ENCODE data around the gene SLC38A9. TPM values are rescaled to one million over a fixed set of nuclear protein-coding genes. Genes with fewer than 3 reads are reported as not detected.
A peak's percentile ranks its signal among the peaks of the same experiment; 100 is the strongest.
"Not testable (repeated sequence)": the region's sequence is repeated elsewhere in the genome, so short reads cannot be mapped to it uniquely, and the experiment has no call there.

SLC38A9 gene
- total RNA-seq, 1 donor from 2014 or later: 101 TPM

DNA sequence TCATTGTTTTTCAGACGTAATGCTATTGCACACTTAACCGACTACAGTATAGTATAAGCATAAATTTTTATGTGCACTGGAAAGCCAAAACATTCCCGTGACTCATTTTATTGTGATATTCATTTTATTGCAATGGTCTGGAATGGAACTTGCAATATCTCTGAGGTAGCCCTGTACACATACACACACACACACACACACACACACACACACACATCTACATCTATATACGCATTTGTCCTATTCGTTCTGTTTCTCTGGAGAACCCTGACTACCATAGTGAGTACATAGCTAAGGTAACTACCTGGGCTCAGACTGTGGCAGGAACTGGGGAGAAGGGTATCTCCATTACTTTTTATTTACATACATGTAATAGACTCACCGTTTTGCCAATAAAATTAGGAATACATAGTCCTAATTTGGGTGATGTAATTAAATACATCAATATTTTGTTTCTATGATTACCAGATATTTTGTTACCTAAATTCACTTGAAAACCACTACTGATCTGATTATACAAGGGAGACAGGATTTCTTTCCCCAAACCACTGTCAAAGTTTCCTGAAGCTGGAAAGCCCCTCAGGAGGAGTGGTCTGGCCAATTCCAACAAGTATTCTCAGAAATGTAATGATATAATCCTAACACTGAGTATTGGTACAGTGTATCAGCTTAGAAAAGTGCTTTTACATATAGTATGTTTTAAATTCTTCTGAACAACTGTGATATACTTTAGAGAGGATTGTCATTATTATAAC, 103.4 kb downstream of the SLC38A9 start:
- no peak for DNase-seq

DNA sequence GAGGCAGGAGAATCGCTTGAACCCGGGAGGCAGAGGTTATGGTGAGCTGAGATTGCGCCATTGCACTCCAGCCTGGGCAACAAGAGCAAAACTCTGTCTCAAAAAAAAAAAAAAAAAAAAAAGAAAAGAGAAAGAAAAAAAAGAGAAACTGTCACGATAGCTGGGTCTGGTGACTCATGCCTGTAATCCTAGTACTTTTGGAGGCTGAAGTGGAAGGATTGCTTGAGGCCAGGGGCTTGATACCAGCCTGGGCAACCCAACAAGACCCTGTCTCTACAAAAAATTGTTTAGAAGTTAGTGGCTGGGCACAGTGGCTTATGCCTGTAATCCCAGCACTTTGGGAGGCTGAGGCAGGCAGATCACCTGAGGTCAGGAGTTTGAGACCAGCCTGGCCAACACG, 104.8 kb downstream of the SLC38A9 start:
- DNase-seq: not testable (repeated sequence)

DNA sequence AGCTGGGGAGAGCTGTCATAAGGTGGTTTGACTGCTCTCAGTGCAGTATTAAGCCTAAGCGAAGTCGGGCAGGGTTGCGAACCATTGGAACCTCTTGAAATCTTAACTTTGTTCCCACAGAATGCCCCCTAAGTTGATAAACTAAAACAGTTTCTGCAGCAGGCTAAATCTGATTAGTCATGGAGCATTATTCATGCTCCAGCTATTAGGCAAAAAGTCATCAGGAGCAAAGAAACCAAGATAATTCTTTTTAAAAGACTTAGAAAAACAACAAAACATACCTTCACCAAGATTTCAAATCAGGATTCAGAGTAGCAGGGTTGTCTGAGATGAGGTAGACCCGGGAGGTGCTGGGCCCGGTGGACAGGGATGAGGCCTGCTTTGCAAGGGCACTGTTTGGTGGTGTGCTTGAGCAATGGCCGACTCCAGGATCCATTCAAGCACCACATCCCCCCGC, 107.5 kb downstream of the SLC38A9 start:
- no peak for DNase-seq

DNA sequence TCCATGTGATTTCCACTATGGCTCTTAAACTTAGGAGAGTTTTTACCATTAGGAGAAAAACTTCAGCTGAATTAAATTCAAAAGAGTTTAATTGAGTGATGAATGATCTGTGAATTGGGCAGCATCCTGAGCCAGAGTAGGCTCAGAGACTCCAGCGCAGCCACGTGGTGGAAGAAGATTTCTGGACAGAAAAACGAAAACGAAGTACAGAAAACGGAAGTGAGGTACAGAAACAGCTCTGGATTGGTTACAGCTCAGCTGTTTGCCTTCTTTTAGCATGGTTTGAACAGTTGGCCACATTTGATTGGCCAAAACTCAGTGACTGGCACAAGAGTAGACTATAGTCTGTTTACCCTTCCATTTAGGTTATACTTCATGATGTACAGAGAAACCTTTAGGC, 108.2 kb downstream of the SLC38A9 start:
- DNase-seq: peak; percentile 15

DNA sequence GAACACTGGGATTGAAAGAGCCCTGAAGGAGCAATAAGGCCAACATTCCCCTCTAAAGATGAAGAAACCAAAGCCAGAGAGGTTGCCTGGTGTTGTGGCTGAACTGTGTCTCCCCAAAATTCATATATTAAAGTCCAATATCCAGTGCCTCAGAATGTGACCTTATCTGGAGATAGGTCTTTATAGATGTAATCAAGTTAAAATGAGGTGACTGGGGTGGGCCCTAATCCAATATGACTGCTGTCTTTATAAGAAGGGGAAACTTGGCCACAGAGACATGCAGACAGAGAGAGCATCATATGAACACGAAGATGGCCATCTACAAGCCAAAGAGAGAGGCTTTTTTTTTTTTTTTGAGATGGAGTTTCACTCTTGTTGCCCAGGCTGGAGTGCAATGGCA, 110.5 kb downstream of the SLC38A9 start:
- no peak for DNase-seq

DNA sequence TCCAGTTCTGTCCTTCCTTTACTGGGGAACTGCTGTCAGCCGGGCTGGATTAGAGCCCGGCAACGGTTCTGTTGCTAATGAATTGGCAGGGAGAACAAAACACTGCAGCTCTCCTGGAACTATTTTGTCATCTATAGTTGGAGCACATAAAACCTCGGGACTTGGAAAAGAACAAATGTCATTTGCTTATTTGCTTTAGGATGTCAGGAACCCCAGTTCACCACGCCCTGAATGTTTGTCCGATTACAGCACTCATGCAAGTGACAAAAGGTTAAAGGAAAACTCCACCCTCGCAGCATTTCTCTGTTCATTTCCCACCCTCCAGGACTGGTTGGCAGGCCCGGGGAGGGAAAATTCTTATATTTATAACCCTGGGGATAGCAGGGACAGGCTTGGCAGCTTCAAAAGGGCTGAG, 110.9 kb downstream of the SLC38A9 start:
- peak; percentile 64 for DNase-seq

DNA sequence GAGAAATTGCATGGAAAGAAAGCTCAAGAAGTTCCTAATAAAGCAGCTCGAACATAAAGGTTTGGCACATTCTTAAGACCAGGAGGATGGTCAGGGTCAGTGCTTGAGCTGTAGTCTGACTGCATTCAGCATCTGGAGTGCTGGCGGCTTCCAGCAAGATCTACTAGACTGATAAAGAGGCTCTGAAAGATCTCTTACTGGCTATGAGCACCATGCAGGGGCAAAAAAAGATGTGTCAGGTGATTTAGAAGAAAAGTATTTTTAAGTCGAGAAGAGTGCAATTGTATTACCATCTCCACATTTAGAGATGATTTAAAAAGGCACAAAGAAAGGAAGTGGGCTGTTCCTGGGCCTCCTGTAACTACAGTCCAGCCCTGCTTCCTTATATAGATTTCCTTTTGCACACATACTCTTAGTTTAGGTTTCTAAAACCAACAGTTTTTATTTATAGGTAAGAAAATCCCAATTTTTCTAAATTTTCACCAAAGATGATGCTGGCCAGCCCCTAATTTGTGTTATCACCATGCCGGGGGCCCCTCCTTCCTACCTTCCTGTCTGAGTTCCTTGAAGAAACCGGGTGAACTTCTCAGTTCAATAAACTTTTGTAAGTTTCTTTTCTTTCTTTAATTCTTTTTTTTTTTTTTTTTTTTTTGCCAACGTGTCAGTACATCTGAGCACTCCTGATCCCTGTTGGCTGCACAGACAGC, 111.5 kb downstream of the SLC38A9 start:
- DNase-seq: no peak

DNA sequence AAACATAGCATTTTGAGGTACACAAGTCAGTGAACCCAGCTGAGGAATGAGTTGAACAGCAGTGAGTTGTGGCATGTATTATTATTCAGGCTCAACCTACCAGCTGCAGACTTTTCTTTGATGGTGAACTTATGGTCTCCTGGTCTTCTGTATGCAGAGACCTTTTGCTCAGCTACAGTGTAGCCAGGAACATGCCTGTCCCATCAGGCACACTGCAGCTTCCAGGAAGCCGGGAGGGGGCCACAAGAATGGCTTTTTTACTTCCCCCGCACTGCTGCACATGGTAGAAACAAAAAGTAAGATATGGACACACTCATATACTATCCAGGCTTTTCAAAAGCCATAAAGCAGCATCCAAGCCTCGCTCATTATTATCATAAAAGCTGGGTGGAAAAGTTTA, 112.0 kb downstream of the SLC38A9 start:
- no peak for DNase-seq

DNA sequence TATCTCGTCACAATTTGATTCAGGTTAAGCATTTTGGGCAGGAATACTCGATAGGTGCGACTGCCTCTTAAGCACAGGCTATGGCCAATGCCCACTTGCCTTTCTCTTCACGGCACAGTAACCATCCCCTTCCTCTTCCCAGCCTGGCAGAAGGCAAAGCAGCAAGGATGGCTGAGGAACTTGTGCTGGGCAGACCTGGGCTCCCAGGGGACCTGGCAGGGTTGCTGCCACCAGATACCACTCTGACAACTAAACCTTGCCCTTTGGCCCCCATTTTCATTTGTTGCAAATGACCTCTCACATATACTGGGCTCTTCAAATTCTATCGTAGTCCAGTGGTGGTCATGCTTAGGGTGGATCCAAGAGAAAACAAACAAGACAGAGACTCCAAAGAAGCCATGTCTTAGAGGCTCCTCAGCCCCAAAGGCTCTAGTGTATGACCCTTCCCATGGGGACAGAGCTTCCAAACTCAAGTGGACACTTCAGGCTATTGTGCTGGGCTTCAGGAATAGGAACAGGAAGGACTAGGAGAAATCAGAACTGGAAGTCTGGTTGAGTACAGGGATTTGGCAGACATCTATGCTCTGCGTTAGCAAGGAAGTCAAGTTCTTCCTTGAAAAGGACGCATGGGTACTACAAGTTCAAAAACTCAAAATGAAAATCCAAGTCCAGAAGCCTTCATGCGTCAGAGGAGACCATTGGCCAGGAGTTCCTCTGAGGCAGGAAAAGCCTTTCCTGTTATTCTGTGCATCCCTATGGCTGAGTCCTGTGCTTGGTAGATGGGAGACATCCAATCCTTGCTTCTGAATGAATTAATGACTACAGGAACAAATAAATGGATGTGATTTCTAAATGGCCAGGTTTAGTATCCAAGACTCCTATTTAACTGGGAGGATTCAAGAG, 112.7 kb downstream of the SLC38A9 start:
- DNase-seq: no peak

DNA sequence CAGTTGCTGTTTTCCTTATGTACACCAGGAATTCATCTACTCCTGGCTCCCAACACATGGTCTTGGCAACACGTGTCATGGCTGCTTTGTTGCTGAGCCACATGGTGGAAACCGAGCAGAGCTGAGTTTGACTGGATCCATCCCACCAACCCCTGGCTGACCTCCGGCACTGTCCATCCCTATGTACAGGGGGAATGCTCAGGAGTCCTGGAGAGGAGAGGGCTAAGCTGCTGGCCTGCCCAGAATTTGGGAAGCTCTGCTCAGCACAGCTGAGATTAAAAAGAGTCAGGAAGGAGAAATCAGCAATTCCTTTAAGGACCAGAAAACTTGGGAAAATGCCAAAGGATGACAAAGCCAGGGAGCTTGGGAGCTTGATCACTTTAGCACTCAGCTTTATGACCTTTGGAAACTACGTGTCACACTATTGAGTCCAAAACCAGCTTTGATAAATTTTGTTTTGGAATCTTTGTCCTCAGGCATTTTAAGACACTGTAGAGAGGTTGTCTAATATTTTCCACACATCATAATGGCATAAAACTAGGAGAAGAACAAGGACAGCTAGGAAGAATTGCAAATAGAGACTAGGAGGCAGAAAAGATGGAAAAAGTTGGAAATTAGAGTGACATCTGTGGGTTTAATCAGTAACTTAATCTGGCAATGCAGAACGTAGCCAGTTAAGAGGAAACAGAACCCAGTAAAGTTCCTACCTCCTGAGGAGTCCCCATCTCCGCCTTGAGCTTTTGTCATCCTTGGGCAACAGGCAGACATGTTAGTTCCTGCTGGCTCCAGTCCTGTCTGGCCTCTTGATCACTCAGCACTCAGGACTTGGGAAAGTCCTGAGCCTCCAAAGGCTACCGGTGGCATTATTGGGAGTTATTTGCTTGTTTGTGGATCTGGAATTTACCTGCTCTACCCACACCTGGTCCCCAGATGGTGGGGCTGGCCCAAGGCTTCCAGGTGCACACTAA, 114.8 kb downstream of the SLC38A9 start:
- no peak for DNase-seq

DNA sequence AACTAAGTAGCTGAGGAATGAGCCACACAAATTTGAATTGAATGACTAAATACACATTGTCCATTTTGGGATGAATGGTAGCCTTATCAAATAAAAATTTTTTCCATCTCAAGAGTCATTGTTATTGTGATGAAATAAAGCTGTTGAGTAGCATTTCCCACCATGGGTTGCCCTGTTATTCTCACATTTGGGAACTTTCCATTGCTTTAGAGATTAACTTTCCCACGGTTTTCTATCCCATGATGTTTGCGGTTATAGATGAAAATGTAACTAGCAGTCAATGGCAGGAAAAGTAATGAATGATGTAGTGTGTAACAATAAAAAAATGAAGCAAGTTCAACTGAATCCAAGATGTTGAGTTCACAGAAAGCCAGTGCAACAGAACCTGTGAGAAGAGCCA, 117.5 kb downstream of the SLC38A9 start:
- DNase-seq: no peak

DNA sequence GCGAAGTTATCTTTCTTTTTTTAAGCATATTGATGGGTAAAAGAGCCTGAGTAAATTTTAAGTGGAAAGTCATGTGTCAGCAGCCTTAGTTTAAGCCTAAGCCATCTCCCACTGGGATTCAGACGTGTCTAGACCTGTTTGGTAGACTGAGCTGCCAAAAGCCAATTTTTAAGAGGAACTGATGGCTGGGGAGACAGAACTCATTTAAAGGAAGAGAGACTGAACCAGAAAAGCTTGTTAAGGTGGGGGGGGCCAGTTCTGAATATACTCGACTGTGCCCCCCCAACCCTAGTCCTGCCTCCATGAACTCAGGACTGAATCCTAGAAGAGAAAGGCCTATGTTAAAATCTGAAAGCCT, 119.0 kb downstream of the SLC38A9 start:
- no peak for DNase-seq

DNA sequence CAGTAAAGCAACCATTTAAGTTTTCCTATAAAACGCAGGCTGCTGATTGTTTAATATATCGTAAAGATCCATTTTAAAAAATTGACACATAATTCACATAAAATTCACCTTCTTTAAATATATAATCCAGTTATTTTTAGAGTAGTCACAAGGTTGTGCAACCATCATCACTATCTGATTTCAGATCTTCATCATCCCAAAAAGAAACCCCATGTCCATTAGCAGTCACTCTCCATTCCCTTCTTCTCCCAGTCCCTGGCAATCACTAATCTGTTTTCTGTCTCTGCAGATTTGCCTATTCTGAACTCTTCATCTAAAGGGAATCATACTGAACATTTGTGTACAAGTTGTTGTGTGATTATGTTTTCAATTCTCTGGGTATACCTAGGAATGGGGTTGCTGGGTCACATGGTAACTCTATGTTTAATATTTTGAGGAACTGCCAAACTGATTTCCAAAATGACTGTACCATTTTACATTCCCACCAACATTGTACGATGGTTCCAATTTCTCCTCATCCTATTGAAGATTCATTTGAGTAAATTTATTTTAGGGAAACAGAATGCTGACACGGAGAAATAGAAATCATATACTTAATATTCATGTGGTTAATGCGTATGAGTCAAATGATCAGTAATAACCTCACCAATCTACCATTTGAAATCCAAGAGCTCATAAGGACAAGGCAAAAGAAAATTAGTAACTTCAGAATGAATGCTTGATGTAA, 119.6 kb downstream of the SLC38A9 start:
- no peak for DNase-seq

DNA sequence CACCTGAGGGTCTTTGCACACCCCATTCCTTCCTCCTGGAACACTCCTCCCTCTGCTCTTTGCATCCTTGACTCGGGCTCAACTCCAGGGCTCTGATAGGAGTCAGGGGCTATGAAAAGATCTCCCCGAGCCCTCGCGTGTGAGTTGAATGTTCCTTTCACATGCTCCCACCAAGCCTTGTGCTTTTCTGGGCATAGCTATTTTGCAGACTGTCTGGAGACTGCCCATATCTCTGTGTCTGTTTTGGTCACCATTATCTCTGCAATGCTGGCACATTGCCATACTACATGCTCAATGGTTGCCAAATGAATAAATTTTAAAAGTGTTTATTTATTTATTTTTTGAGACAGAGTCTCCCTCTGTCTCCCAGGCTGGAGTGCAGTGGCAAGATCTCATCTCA, 120.4 kb downstream of the SLC38A9 start:
- no peak for DNase-seq

DNA sequence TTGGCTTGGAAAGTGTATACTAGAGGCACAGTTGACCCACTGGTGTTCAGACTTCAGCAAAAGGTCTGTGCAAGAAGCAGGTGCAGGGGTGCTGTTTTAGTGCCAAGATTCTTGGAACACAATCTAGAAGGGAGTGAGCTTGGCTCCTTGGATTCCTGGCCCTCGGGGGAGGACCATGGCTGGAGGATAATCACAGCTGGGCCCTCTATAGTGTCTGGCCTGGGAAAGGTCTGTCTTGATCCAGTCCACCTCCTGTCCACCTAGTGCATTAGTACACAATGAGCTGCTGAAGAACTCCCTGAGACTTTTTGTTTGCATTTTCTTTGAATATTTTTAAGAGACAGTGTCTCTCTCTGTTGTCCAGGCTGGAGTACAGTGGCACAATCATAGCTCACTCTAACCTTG, 126.9 kb downstream of the SLC38A9 start:
- no peak for DNase-seq

DNA sequence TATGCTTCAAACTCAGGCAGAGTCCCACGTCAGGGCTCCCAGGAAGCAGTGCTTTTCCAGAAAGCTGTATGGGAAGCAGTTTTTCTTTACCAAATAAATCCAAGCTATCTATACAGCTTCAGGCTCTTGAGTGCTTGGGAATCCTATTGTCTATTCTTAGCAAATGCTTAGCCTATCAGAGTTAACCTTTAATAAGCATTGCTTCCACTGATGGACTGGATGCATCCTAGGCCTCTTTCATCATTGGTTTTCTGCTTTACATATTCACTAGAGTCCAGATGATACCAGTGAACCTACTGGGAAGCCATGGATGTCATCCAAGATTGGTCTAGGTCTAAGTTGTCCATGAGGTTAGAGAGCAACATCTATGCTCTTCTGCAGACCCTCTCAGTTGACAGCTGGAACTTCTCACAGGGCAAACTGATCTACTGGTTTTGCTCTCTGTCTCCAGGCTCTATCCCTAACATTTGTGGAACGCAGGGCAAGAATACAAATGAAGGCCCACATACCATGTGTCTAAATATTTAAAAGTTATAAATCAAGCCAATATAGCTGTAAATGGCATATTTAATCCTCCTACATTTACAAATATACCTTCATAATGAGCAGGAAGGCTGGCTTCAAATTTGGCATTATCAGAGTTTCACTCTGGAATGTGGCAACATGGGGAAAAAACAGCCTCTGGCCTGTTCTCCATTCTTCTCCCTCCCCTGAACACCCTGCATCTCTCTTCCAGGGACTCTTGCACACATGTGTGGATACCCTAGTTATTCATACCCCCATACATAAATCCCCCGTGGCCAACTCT, 127.5 kb downstream of the SLC38A9 start:
- no peak for DNase-seq

DNA sequence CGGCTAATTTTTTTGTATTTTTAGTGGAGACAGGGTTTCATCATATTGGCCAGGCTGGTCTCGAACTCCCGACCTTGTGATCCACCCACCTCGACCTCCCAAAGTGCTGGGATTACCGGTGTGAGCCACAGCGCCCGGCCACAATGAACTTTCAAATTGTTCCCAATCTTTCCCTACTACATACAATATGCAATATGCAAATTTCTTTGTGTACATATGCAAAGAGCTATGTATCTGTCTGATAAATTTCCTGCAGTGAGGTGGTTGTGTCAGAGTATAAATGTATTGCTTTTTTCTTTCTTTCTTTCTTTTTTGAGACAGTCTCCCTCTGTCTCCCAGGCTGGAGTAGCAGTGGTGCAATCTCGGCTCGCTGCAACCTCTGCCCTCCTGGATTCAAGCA, 128.5 kb downstream of the SLC38A9 start:
- DNase-seq: no peak

DNA sequence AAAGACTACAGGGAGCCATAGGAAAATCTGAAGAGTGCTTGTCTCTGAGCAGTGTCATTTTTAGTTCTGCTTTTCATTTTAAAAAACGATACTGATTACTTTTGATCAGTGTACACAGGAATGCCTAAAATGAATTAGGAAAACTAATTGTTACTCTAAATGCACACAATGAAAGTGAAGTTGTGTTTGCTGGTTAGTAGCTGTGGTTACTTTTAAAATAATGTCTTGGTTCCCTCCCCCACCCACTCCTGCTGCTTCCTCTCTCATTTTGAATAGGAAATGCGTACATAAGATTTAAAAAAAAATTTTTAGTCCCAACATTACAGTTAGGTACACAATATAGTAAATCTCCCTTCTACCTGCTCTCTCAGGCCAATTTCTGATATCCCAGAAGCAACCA, 129.9 kb downstream of the SLC38A9 start:
- DNase-seq: no peak

DNA sequence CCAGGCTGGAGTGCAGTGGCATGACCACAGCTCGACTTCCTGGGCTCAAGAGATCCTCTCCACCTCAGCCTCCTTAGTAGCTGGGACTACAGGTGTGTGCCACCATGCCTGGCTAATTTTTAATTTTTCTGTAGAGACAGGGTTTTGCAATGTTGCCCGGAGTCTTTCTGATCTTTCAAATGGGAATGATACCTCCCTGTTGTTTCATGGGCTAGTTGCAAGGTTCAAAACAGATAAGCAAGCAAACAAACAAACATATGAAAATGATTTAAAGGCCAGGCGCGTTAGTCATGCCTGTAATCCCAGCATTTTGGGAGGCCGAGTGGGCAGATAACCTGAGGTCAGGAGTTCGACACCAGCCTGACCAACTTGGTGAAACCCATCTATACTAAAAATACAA, 132.1 kb downstream of the SLC38A9 start:
- DNase-seq: no peak

DNA sequence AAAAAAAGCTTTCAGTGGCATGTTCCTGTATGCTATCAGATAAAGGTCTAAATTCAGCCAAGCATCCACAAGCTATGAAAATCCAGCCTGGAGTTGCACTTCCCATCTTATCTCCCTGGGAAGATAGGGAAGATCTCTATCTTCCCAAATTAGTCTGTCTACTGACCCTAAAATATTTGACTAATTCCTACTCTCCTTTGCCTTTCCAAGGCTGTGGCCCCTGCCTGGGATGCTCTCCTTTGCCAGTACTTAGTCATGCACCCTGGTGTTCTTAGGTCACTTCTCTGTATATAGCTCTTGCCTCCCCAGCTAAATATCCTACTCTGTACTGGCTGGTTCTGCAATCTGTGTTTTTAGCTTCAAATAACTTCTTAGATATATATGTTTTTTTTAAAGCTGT, 133.4 kb downstream of the SLC38A9 start:
- DNase-seq: no peak

Data from occipital lobe (tissue), 2 donors.